ENCODE data around the gene CD6. TPM values are rescaled to one million over a fixed set of nuclear protein-coding genes. Genes with fewer than 3 reads are reported as not detected.

The CD6 gene
- total RNA-seq, 1 experiment from 2014 or later, result 0.23 TPM

- BruUV-seq (replicated peaks), result no TSS peak
- intact Hi-C loops (cut with micrococcal nuclease; ENCODE audit: unreplicated experiment), result no loop called here
- Histone ChIP-seq H3K4me3 (ENCODE audit: low read depth, low read length) (no peak overlapping the region), H3K27me3 (replicated peaks; ENCODE audit: control insufficient read depth, insufficient read depth, low read length) (no peaks in the 10 kb centered on the region), H3K9me3 (no peaks in the 10 kb centered on the region), H3K4me1 (no peaks in the 10 kb centered on the region; the same call in 1 of the 2 replicates), H3K36me3 (ENCODE audit: control insufficient read depth, insufficient read depth, low read length) (no peaks in the 10 kb centered on the region)
- no peak overlapping the region for H3K27ac Mint-ChIP-seq (ENCODE audit: unreplicated experiment)
- POLR2A ChIA-PET, result interaction anchor here (1.1 kb wide), 1 partner anchor 14 kb away, joined by 3 read pairs; no protein-coding TSS in a partner anchor
- no peaks in the 10 kb centered on the region for H3K27me3 Mint-ChIP-seq (ENCODE audit: insufficient read depth, unreplicated experiment)
- no peaks in the 10 kb centered on the region for H3K9me3 Mint-ChIP-seq (ENCODE audit: unreplicated experiment)
- H3K4me1 Mint-ChIP-seq (ENCODE audit: low read depth, unreplicated experiment), result peaks cover under 1% of the 10 kb centered on the region
- H3K4me3 Mint-ChIP-seq (ENCODE audit: unreplicated experiment), result no peak overlapping the region
- H3K36me3 Mint-ChIP-seq (ENCODE audit: insufficient read depth, unreplicated experiment), result peaks cover 2% of the 10 kb centered on the region
- DNase-seq, result no peak
- CTCF ChIA-PET, result no interaction called here
- TF ChIP-seq CTCF (IDR thresholded peaks at IDR 0.05; ENCODE audit: insufficient read depth in 1 of 2, low read depth in 1 of 2, low read length in 1 of 2, severe bottlenecking in 1 of 2, unreplicated experiment in 1 of 2), result no peak
Measured at GRCh38 chr11:60945295-60945667, 26.2 kb upstream of the CD6 start.

GRCh38 chr11:60946601-60947264 lies 24.7 kb upstream of the CD6 start:
- CTCF ChIA-PET, result interaction anchor here (0.6 to 0.8 kb wide), 2 partner anchors 207 to 239 kb away, joined by 3 to 6 read pairs; no protein-coding TSS in a partner anchor
- intact Hi-C loops (cut with micrococcal nuclease; ENCODE audit: unreplicated experiment), result no loop called here

GRCh38 chr11:60947700-60948099 lies 23.8 kb upstream of the CD6 start:
- Mint-ChIP-seq H3K27ac (ENCODE audit: unreplicated experiment) (no peak overlapping the region), H3K4me3 (ENCODE audit: unreplicated experiment) (no peak overlapping the region), H3K27me3 (ENCODE audit: insufficient read depth, unreplicated experiment) (no peaks in the 10 kb centered on the region), H3K36me3 (ENCODE audit: insufficient read depth, unreplicated experiment) (no peaks in the 10 kb centered on the region), H3K9me3 (ENCODE audit: unreplicated experiment) (no peaks in the 10 kb centered on the region), H3K4me1 (ENCODE audit: low read depth, unreplicated experiment) (peaks cover 9% of the 10 kb centered on the region)
- peaks cover 6% of the 10 kb centered on the region; the same call in 1 of the 2 replicates for H3K4me1 ChIP-seq
- no peak for DNase-seq
- TF ChIP-seq CTCF (IDR thresholded peaks at IDR 0.05; ENCODE audit: insufficient read depth in 1 of 2, low read depth in 1 of 2, low read length in 1 of 2, severe bottlenecking in 1 of 2, unreplicated experiment in 1 of 2), result no peak
- H3K4me3 ChIP-seq (ENCODE audit: low read depth, low read length), result no peak overlapping the region
- no peaks in the 10 kb centered on the region for H3K27me3 ChIP-seq (replicated peaks; ENCODE audit: control insufficient read depth, insufficient read depth, low read length)
- CTCF ChIA-PET, result no interaction called here
- no TSS peak for BruUV-seq (replicated peaks)
- POLR2A ChIA-PET, result no interaction called here
- no peaks in the 10 kb centered on the region for H3K9me3 ChIP-seq
- intact Hi-C loops (cut with micrococcal nuclease; ENCODE audit: unreplicated experiment), result no loop called here
- no peaks in the 10 kb centered on the region for H3K36me3 ChIP-seq (ENCODE audit: control insufficient read depth, insufficient read depth, low read length)

More at GRCh38 chr11:60946601-60947264, 24.7 kb upstream of the CD6 start:
- POLR2A ChIA-PET, result interaction anchor here (1.1 kb wide), 1 partner anchor 15 kb away, joined by 3 read pairs; no protein-coding TSS in a partner anchor
- H3K4me3 ChIP-seq (ENCODE audit: low read depth, low read length), result no peak overlapping the region
- no peak overlapping the region for H3K27ac Mint-ChIP-seq (ENCODE audit: unreplicated experiment)
- DNase-seq, result no peak
- H3K4me1 Mint-ChIP-seq (ENCODE audit: low read depth, unreplicated experiment), result no peaks in the 10 kb centered on the region
- H3K4me3 Mint-ChIP-seq (ENCODE audit: unreplicated experiment), result no peak overlapping the region
- H3K9me3 Mint-ChIP-seq (ENCODE audit: unreplicated experiment), result no peaks in the 10 kb centered on the region
- H3K4me1 ChIP-seq, result no peaks in the 10 kb centered on the region; the same call in 1 of the 2 replicates
- no peak for TF ChIP-seq CTCF (IDR thresholded peaks at IDR 0.05; ENCODE audit: insufficient read depth in 1 of 2, low read depth in 1 of 2, low read length in 1 of 2, severe bottlenecking in 1 of 2, unreplicated experiment in 1 of 2)
- H3K36me3 Mint-ChIP-seq (ENCODE audit: insufficient read depth, unreplicated experiment), result no peaks in the 10 kb centered on the region
- no peaks in the 10 kb centered on the region for H3K9me3 ChIP-seq
- no TSS peak for BruUV-seq (replicated peaks)
- no peaks in the 10 kb centered on the region for H3K36me3 ChIP-seq (ENCODE audit: control insufficient read depth, insufficient read depth, low read length)
- no peaks in the 10 kb centered on the region for H3K27me3 Mint-ChIP-seq (ENCODE audit: insufficient read depth, unreplicated experiment)
- no peaks in the 10 kb centered on the region for H3K27me3 ChIP-seq (replicated peaks; ENCODE audit: control insufficient read depth, insufficient read depth, low read length)
